ENCODE measurements around the gene HMGCL.

HMGCL gene

DNA sequence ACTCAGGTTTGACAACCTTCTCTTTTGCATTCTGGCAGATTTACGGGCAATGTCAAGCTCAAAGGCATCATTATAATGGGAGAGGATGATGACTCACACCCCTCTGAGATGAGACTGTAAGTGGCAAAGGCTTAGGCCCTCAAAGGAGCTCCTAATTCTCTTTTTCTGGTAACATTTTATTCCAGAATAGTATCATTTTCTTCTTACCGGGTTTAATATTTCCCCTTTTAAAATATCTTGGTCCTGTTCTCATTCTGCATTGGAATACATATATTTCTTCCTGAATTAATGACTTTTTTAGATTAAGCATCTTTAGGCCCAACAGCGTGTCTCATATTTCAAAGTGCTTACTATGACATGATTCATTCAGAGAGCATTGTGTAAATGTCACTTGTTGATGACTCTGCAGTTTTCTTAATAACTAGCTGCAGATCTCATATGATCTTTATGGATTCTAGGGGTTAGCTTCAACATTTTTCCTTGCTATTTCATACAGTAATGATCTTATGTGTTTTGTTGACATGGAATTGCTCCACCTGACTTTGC lies 45.3 kb downstream of the HMGCL start:
- TF ChIP-seq, protein P1, sequence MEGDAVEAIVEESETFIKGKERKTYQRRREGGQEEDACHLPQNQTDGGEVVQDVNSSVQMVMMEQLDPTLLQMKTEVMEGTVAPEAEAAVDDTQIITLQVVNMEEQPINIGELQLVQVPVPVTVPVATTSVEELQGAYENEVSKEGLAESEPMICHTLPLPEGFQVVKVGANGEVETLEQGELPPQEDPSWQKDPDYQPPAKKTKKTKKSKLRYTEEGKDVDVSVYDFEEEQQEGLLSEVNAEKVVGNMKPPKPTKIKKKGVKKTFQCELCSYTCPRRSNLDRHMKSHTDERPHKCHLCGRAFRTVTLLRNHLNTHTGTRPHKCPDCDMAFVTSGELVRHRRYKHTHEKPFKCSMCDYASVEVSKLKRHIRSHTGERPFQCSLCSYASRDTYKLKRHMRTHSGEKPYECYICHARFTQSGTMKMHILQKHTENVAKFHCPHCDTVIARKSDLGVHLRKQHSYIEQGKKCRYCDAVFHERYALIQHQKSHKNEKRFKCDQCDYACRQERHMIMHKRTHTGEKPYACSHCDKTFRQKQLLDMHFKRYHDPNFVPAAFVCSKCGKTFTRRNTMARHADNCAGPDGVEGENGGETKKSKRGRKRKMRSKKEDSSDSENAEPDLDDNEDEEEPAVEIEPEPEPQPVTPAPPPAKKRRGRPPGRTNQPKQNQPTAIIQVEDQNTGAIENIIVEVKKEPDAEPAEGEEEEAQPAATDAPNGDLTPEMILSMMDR (IDR thresholded peaks at IDR 0.05; ENCODE audit: low read depth, low read length) = no peak
- Histone ChIP-seq H3K4me1 (no peaks in the 10 kb centered on the region), H3K9me3 (no peaks in the 10 kb centered on the region), H3K36me3 (no peaks in the 10 kb centered on the region; the same call in 1 of the 2 replicates), H3K27me3 (no peaks in the 10 kb centered on the region), H3K4me3 (ENCODE audit: low read depth, low read length) (no peak overlapping the region)
- no peak for DNase-seq

DNA sequence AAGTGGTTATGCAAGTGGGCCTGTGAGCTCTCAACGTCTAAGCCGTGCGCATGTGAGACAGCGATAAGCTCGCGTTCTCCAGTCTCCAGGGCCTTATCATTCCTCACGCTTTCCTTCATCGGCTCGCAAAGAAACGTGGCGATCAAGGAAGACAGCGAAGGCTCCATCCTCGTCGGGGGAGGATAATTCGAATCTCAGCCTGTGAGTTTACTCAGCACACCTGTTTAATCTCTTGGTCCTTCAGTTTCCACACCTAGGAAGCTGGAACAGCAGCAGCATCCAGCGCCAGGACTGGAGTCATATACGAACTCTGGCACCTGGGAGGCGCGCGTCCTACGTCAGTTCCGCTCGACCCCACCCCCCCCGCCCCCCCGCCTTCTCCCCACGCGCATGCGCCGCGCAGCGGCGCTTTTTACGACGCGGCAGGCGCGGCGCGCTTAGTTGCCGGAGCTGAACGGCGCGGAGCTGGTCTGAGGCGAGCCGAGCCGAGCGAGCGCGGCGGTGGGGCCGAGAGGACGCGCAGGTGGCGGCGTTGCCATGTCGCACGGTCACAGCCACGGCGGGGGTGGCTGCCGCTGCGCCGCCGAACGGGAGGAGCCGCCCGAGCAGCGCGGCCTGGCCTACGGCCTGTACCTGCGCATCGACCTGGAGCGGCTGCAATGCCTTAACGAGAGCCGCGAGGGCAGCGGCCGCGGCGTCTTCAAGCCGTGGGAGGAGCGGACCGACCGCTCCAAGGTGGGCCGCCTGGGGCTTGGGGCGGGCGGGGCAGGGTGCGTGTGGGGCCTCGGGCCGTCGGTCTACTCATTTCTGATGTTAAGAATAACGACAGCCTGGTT lies 47.0 kb downstream of the HMGCL start, which contains the start of gene PITHD1:
PITHD1 (plus strand) TSS at position 440 of the 836 bp plus-strand sequence; CDS start at position 538, 98 bp downstream.
- DNase-seq = peak; percentile 74
- no peaks in the 10 kb centered on the region for H3K9me3 ChIP-seq
- H3K4me1 ChIP-seq = no peaks in the 10 kb centered on the region
- TF ChIP-seq, protein P1 (IDR thresholded peaks at IDR 0.05; ENCODE audit: low read depth, low read length) = no peak
- H3K4me3 ChIP-seq (ENCODE audit: low read depth, low read length) = peak within 1 kb of the TSS; percentile 76
- no peaks in the 10 kb centered on the region for H3K27me3 ChIP-seq
- H3K36me3 ChIP-seq = no peaks in the 10 kb centered on the region; the same call in 1 of the 2 replicates

DNA sequence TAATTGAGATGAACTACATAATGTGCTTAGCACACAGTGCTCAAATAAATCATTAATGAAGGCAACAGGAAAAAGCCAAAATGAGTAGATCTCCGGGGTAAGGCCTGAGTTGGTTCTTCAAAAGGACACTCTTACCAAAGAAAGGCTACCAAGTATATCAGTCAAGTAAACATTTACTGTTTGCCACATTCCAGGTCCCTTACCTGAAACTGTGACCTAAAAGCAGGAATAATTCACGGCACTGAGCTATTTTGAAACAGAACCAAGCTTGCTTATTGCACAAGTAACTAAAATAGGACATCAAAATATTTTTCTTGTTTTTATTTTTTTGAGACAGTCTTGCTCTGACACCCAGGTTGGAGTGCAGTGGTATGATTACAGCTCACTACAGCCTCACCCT lies 49.0 kb downstream of the HMGCL start:
- DNase-seq = no peak
- Histone ChIP-seq H3K4me1 (no peaks in the 10 kb centered on the region; the same call in 1 of the 2 replicates), H3K27me3 (no peaks in the 10 kb centered on the region), H3K9me3 (no peaks in the 10 kb centered on the region), H3K36me3 (no peaks in the 10 kb centered on the region), H3K4me3 (ENCODE audit: low read depth, low read length) (no peak overlapping the region)
- TF ChIP-seq, protein P1 (IDR thresholded peaks at IDR 0.05; ENCODE audit: low read depth, low read length) = no peak

DNA sequence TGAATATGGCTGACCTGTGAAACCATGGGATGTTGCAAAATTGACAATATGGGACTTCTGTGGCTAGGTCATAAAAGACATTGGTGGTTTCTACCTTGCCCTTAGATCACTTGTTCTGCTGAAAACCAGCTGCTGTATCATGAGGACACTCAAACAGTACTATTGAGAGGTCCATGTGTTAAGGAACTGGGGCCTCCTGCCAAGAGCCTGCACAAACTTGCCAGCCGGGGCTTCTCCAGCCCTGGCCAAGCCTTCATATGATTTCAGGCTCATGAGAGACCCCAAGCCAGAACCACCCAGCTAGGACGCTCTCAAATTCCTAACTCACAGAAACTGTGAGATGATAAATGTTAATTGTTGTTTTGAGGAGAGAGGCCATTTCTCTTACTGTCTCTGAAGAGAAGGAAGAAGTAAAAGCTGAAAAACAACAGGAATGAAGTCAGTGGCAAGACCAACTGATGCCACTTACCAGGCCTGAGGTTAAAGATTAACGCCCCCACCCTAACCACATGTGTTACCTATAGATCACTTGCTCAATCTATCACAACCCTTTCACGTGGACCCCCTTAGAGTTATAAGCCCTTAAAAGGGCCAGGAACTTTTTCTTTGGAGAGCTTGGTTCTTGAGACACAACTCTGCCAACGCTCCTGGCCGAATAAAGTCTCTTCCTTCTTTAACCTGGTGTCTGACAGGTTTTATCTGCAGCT lies 50.9 kb downstream of the HMGCL start:
- Histone ChIP-seq H3K36me3 (no peaks in the 10 kb centered on the region), H3K9me3 (no peaks in the 10 kb centered on the region), H3K27me3 (no peaks in the 10 kb centered on the region), H3K4me1 (no peaks in the 10 kb centered on the region; the same call in 1 of the 2 replicates), H3K4me3 (ENCODE audit: low read depth, low read length) (no peak overlapping the region)
- TF ChIP-seq, protein P1 (IDR thresholded peaks at IDR 0.05; ENCODE audit: low read depth, low read length) = no peak
- DNase-seq = no peak

DNA sequence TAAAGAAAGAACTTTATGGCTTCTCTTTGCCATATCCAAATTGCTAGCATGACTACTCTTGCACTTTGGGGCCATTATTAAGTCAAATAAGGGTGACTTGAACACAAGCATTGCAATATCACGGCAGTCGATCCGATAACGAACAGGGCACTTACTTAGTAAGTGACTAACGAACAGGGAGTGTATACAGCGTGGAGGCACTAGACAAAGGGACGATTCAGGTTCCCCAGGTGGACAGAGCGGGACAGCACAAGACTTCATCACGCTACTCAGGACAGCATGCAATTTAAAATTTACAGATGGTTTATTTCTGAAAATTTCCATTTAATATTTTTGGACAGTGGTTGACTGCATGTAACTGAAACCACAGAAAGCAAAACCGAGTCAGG lies 52.4 kb downstream of the HMGCL start:
- no peak overlapping the region for H3K4me3 ChIP-seq (ENCODE audit: low read depth, low read length)
- H3K4me1 ChIP-seq = no peaks in the 10 kb centered on the region; the same call in 1 of the 2 replicates
- no peaks in the 10 kb centered on the region for H3K27me3 ChIP-seq
- H3K9me3 ChIP-seq = no peaks in the 10 kb centered on the region
- TF ChIP-seq, protein P1 (IDR thresholded peaks at IDR 0.05; ENCODE audit: low read depth, low read length) = no peak
- no peaks in the 10 kb centered on the region for H3K36me3 ChIP-seq
- no peak for DNase-seq

All from BE2C (cell line).